Neuronal stem cell (in vitro differentiated cells): Measurements from ENCODE around the gene NMUR1.
"Not testable (repeated sequence)": the region's sequence is repeated elsewhere in the genome, so short reads cannot be mapped to it uniquely, and the experiment has no call there.

Experiments
- DNase-seq: peaks from one replicate; pipeline ENCODE4 v3.0.0-alpha.2; 2013; ENCODE audit warnings: low spot score
- H2AFZ ChIP-seq: one replicate; pipeline ENCODE4 v1.6.1; 2013; ENCODE audit warnings: mild to moderate bottlenecking, low read length, inconsistent platforms
- H2AK5ac ChIP-seq: 2 replicates; pipeline ENCODE4 v1.6.1; 2013; ENCODE audit warnings: low read depth, mild to moderate bottlenecking, inconsistent platforms, low read length, moderate library complexity, mixed read lengths
- H2BK120ac ChIP-seq: 2 replicates; pipeline ENCODE4 v1.6.1; 2013; ENCODE audit warnings: low read depth, mild to moderate bottlenecking, inconsistent platforms, low read length, moderate library complexity, mixed read lengths
- H2BK12ac ChIP-seq: one replicate; pipeline ENCODE4 v1.6.1; 2013; ENCODE audit warnings: low read length, inconsistent platforms
- H2BK15ac ChIP-seq: 2 replicates; pipeline ENCODE4 v1.6.1; 2013; ENCODE audit warnings: mild to moderate bottlenecking, low read length, inconsistent platforms, mixed read lengths
- H2BK5ac ChIP-seq: one replicate; pipeline ENCODE4 v1.6.1; 2013; ENCODE audit warnings: inconsistent platforms, mild to moderate bottlenecking, low read length, moderate library complexity
- H3K14ac ChIP-seq: one replicate; pipeline ENCODE4 v1.6.1; 2013; ENCODE audit warnings: low read length, inconsistent platforms
- H3K18ac ChIP-seq: 2 replicates; pipeline ENCODE4 v1.6.1; 2013; ENCODE audit warnings: low read length, inconsistent platforms
- H3K23ac ChIP-seq: 2 replicates; pipeline ENCODE4 v1.6.1; 2013; ENCODE audit warnings: low read depth, mild to moderate bottlenecking, mixed read lengths, low read length, inconsistent platforms; ENCODE audit not compliant: poor library complexity
- H3K27ac ChIP-seq: replicated peaks from 3 replicates; pipeline ENCODE4 v1.5.1; 2013; ENCODE audit warnings: low read length, inconsistent platforms
- H3K27me3 ChIP-seq, 3 experiments: 2 replicates each; pipeline ENCODE4 v1.6.1; 2013; ENCODE audit warnings: low read length in 3 of 3, mild to moderate bottlenecking in 2 of 3, inconsistent platforms in 1 of 3, low read depth in 1 of 3, mixed read lengths in 1 of 3, moderate library complexity in 1 of 3; ENCODE audit not compliant: control insufficient read depth in 3 of 3, insufficient read depth in 3 of 3
- H3K36me3 ChIP-seq, 2 donors: replicated peaks in 1 of 2; 2 replicates each; pipeline ENCODE4 v1.6.1; 2013; ENCODE audit warnings: low read length in 2 of 2; ENCODE audit not compliant: control insufficient read depth in 2 of 2, insufficient read depth in 2 of 2
- H3K4ac ChIP-seq: 2 replicates; pipeline ENCODE4 v1.6.1; 2013; ENCODE audit warnings: inconsistent platforms, mild to moderate bottlenecking, low read length, moderate library complexity
- H3K4me1 ChIP-seq, 2 donors: 1 replicate in 1 of 2; 2 replicates in 1 of 2; pipeline ENCODE4 v1.6.1; 2013; ENCODE audit warnings: low read length in 2 of 2, low read depth in 1 of 2; ENCODE audit not compliant: control insufficient read depth in 2 of 2, insufficient read depth in 1 of 2
- H3K4me2 ChIP-seq: one replicate; pipeline ENCODE4 v1.6.1; 2013; ENCODE audit warnings: mild to moderate bottlenecking, low read length, inconsistent platforms; ENCODE audit not compliant: insufficient read depth, poor library complexity, severe bottlenecking
- H3K4me3 ChIP-seq, 2 donors: 2 replicates each; pipeline ENCODE4 v1.5.1; 2013; ENCODE audit warnings: low read length in 2 of 2, mild to moderate bottlenecking in 2 of 2, inconsistent platforms in 1 of 2, moderate library complexity in 1 of 2
- H3K79me1 ChIP-seq: one replicate; pipeline ENCODE4 v1.6.1; 2013; ENCODE audit warnings: low read depth, mild to moderate bottlenecking, inconsistent platforms, low read length, moderate library complexity
- H3K9ac ChIP-seq: one replicate; pipeline ENCODE4 v1.6.1; 2013; ENCODE audit warnings: mild to moderate bottlenecking, low read depth, low read length, inconsistent platforms; ENCODE audit not compliant: poor library complexity
- H3K9me3 ChIP-seq, 2 donors: replicated peaks in 1 of 2; 2 replicates each; pipeline versions ENCODE3 to v1.6.1; 2013; ENCODE audit warnings: low read length in 2 of 2, mild to moderate bottlenecking in 2 of 2, inconsistent platforms in 1 of 2, low read depth in 1 of 2, mixed read lengths in 1 of 2, moderate library complexity in 1 of 2; ENCODE audit not compliant: control insufficient read depth in 2 of 2, insufficient read depth in 1 of 2
- H4K8ac ChIP-seq: one replicate; pipeline ENCODE4 v1.6.1; 2013; ENCODE audit warnings: low read depth, mild to moderate bottlenecking, inconsistent platforms, low read length, moderate library complexity
- H4K91ac ChIP-seq: one replicate; pipeline ENCODE4 v1.6.1; 2013; ENCODE audit warnings: low read length, low read depth, mild to moderate bottlenecking, inconsistent platforms; ENCODE audit not compliant: poor library complexity
- WGBS, 2 donors: extraction: QIAGEN DNeasy Blood & Tissue Kit; methylation state at CpG; one replicate each; pipeline ENCODE4 v1.1.7; 2013; ENCODE audit warnings: missing lambda C conversion rate in 2 of 2, mixed read lengths in 1 of 2; ENCODE audit not compliant: insufficient read length in 2 of 2, insufficient replicate concordance in 1 of 2; ENCODE audit errors: extremely low coverage in 2 of 2; 5-methylcytosine and 5-hydroxymethylcytosine counted together

NMUR1 gene

DNA sequence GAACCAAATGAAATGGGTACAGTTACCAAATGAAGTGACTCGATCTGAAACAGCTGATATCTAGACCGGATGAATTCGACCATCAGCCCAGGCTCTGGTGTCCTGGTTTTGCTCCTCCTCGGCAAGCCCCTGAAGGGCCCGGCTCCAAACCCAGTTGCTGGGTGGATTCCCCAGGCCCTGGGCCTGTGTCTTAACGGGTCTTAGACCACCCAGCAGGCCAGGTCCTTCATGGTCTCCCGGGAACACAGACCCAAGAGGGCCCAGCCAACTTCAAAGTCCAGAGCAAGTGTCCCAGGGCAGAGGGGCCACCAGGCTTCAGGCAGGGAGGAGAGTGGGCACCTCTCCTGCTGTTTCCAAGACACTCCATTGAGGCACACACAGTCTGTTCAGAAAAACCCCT is 26.7 kb upstream of the NMUR1 start:
- Histone ChIP-seq H3K36me3 (no peaks in the 10 kb centered on the region), H2BK120ac (no peak overlapping the region), H3K4me3 (no peak overlapping the region), H3K4me2 (no peak overlapping the region), H2AK5ac (peak overlapping the region; percentile 20), H3K79me1 (no peaks in the 10 kb centered on the region), H3K9me3 (peaks cover 0 to 4% of the 10 kb centered on the region in 2 donors), H2BK15ac (peak overlapping the region; percentile 14), H2BK12ac (no peak overlapping the region), H3K27ac (no peak overlapping the region), H3K27me3 (no peaks in the 10 kb centered on the region), H3K4ac (no peak overlapping the region), H3K18ac (peak overlapping the region; percentile 57), H2BK5ac (no peak overlapping the region), H4K8ac (no peak overlapping the region), H3K4me1 (peaks cover 0 to 4% of the 10 kb centered on the region in 2 donors), H3K9ac (no peak overlapping the region), H4K91ac (no peak overlapping the region), H2AFZ (no peak overlapping the region), H3K14ac (no peak overlapping the region), H3K23ac (no peak overlapping the region)
- no peak for DNase-seq
- no CpG with 5 or more reads among the region's 7 CpGs for WGBS, 2 donors

DNA sequence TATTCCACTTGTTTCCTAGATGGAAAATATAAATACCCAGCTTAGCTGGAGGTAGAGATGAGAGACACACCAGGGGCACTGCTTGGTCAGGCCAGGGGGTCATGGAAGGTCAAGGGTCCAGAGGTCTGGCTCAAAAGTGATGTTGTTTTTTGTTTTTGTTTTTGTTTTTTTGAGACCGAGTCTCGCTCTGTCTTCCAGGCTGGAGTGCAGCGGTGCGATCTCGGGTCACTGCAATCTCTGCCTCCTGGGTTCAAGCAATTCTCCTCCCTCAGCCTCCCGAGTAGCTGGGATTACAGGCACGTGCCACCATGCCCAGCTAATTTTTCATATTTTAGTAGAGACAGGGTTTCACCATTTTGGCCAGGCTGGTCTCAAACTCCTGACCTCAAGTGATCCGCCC is 26.3 kb upstream of the NMUR1 start:
- H3K4me1 ChIP-seq, H2BK12ac ChIP-seq, H3K27ac ChIP-seq, H3K4me3 ChIP-seq, H4K8ac ChIP-seq, H3K14ac ChIP-seq, H3K4me2 ChIP-seq, H2BK5ac ChIP-seq, H4K91ac ChIP-seq, DNase-seq, H3K36me3 ChIP-seq, H3K27me3 ChIP-seq, H3K23ac ChIP-seq, H3K4ac ChIP-seq, H3K9me3 ChIP-seq, H3K9ac ChIP-seq, H2BK15ac ChIP-seq, H2AFZ ChIP-seq, H2BK120ac ChIP-seq, H2AK5ac ChIP-seq, H3K18ac ChIP-seq, H3K79me1 ChIP-seq: not testable (repeated sequence)
- WGBS, 2 donors = no CpG with 5 or more reads among the region's 8 CpGs

DNA sequence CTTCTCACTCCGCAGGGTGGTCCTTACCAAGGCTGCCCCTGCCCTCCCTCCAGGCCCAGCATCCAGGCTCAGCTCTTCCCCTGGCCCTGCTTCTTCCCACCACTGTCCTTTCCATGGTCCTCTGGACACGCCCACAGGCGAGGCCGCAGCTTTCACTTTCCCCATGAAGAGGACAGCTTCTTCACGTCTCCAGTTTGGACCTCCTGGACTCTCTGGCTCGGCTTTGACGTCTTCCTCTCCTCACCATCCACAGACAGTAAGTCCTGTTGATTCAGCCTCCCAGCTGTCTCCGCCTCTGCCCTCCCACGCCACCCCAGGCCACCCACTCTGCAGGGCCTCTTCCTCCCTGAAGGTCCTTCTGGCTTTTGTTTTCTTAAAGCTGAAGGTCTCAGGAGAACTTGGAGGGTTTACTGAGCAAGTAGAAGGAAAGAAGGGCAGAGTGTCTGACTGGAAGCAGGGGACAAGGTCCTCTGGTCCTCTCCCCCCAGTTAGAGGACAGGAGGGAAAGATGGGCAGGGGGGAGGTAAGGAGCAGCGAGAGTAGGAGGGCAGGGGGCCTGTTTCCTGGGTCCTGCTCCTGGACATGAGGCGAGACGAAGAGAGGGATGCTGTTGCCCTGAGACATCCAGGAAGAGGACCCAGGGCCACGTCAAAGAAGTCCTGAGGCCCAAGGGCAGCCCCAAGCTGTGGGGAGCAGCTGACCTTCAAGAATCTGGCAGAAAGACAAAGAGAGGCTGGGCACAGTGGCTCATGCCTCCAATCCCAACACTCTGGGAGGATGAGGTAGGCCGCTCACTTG is 24.7 kb upstream of the NMUR1 start:
- DNase-seq = no peak
- Histone ChIP-seq H2AFZ (peak overlapping the region; percentile 70), H3K27me3 (no peaks in the 10 kb centered on the region), H3K4ac (no peak overlapping the region), H3K14ac (no peak overlapping the region), H4K8ac (no peak overlapping the region), H3K36me3 (no peaks in the 10 kb centered on the region), H2BK15ac (no peak overlapping the region), H3K4me2 (no peak overlapping the region), H2BK12ac (no peak overlapping the region), H3K23ac (peak overlapping the region; percentile 0), H4K91ac (no peak overlapping the region), H2BK5ac (no peak overlapping the region), H3K79me1 (no peaks in the 10 kb centered on the region), H3K4me1 (peaks cover 0 to 4% of the 10 kb centered on the region in 2 donors), H3K18ac (peak overlapping the region; percentile 41), H3K27ac (no peak overlapping the region), H2AK5ac (no peak overlapping the region), H2BK120ac (no peak overlapping the region), H3K4me3 (no peak overlapping the region), H3K9ac (no peak overlapping the region), H3K9me3 (peaks cover 0 to 4% of the 10 kb centered on the region in 2 donors)
- WGBS, 2 donors = no CpG with 5 or more reads among the region's 14 CpGs

DNA sequence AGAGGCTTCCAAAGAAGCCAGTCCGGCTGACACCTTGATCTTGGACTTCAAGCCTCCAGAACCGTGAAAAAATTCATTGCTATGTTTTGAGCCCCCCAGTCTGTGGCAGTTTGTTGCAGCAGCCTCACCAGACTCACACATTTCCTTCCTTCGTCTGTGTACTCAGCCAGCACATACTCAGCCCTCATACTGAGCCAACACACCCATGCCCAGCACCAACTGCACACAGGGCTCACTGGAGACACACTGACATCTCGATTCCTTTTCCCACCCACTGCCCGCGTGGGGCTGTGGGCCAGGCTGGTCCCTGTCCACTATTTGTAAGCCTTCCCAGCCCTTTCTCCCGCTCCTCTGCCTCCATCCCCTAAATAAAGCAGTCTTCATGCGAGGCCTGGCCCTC is 24.1 kb upstream of the NMUR1 start:
- Histone ChIP-seq H2BK15ac (no peak overlapping the region), H3K4me1 (peaks cover 0 to 4% of the 10 kb centered on the region in 2 donors), H2AFZ (peak overlapping the region; percentile 70), H4K91ac (no peak overlapping the region), H3K4me3 (no peak overlapping the region), H2AK5ac (no peak overlapping the region), H3K36me3 (no peaks in the 10 kb centered on the region), H4K8ac (no peak overlapping the region), H3K27ac (no peak overlapping the region), H3K79me1 (no peaks in the 10 kb centered on the region), H2BK120ac (no peak overlapping the region), H3K4me2 (no peak overlapping the region), H3K14ac (no peak overlapping the region), H3K9me3 (peaks cover 0 to 4% of the 10 kb centered on the region in 2 donors), H3K4ac (no peak overlapping the region), H3K9ac (no peak overlapping the region), H3K27me3 (peaks cover 0 to 1% (median 0%) of the 10 kb centered on the region in 3 experiments), H2BK5ac (no peak overlapping the region), H3K23ac (peak overlapping the region; percentile 0), H3K18ac (peak overlapping the region; percentile 41), H2BK12ac (no peak overlapping the region)
- DNase-seq = no peak
- WGBS, 2 donors = no CpG with 5 or more reads among the region's 8 CpGs
